Measurements from ENCODE around the gene LDLRAP1.

DNA sequence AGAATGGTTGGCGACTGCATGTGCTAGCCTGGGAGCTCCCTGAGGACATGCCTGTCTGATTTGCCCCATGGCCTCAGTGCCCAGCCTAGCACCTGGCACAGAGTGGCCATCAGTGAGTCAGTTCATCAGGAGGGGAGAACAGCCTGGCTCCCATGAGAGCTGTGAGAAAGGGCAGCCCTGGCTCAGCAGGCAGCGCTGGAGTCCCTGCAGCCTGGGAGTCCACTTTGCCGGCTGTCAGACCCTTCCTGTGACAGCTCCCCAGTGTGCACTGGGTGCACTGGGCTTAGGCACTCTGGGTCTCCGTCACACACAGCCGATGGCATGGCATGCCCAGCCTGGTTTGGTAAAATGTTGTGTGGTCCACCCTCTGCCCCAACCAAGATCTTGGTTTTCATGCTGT is 28.7 kb downstream of the LDLRAP1 start:
- TF ChIP-seq POLR2A (IDR thresholded peaks at IDR 0.05; ENCODE audit: low read depth, low read length): no peak
- no peak for TF ChIP-seq POLR2AphosphoS5 (IDR thresholded peaks at IDR 0.05; ENCODE audit: low read depth, low read length)
- TF ChIP-seq TAF1 (IDR thresholded peaks at IDR 0.05; ENCODE audit: low read depth, low read length): no peak
- TF ChIP-seq POU2F2 (IDR thresholded peaks at IDR 0.05; ENCODE audit: low read depth, low read length): no peak

All from GM12891 (cell line).